GM19372 (cell line): ENCODE measurements around the gene CHRNB1.

ENCODE experiments used
- ATAC-seq: cut with Tn5 transposase; IDR thresholded peaks from one replicate; pipeline ENCODE4 v1.9.1; 2021; ENCODE audit warnings: mild to moderate bottlenecking, low read depth, moderate library complexity; ENCODE audit not compliant: unreplicated experiment

CHRNB1 gene

GRCh38 chr17:7444682-7445618 lies at the start of gene CHRNB1:
TSS of gene CHRNB1 (plus strand) at chr17:7445061. CDS start at chr17:7445128, 67 bp downstream.
- no peak for ATAC-seq

- ATAC-seq, result no peak
Measured at GRCh38 chr17:7396147-7396546, 48.7 kb upstream of the CHRNB1 start.

GRCh38 chr17:7398612-7399011 lies 46.2 kb upstream of the CHRNB1 start:
- no peak for ATAC-seq

- no peak for ATAC-seq
Measured at GRCh38 chr17:7403043-7403726, 41.7 kb upstream of the CHRNB1 start.

- ATAC-seq, result peak; percentile 12
Measured at GRCh38 chr17:7403727-7403976, 41.2 kb upstream of the CHRNB1 start.

GRCh38 chr17:7403977-7404736 lies 40.7 kb upstream of the CHRNB1 start, which contains the start of gene TMEM256:
TSS of gene TMEM256 (minus strand) at chr17:7404097. CDS start at chr17:7404084, 13 bp downstream.
- ATAC-seq, result peak; percentile 93

- ATAC-seq, result no peak
Measured at GRCh38 chr17:7404737-7405349, 40.0 kb upstream of the CHRNB1 start.

GRCh38 chr17:7405350-7406234 lies 39.3 kb upstream of the CHRNB1 start:
- ATAC-seq, result no peak

GRCh38 chr17:7406235-7406825 lies 38.5 kb upstream of the CHRNB1 start:
- ATAC-seq, result no peak

GRCh38 chr17:7407082-7407481 lies 37.8 kb upstream of the CHRNB1 start:
- no peak for ATAC-seq

GRCh38 chr17:7407485-7408251 lies 37.2 kb upstream of the CHRNB1 start, which contains the start of gene NLGN2:
TSS of gene NLGN2 (plus strand) at chr17:7407845. CDS start at chr17:7408256, 411 bp downstream.
- ATAC-seq, result no peak

- ATAC-seq, result no peak
Measured at GRCh38 chr17:7408252-7408727, 36.6 kb upstream of the CHRNB1 start.

GRCh38 chr17:7408863-7409262 lies 36.0 kb upstream of the CHRNB1 start:
- ATAC-seq, result no peak

- no peak for ATAC-seq
Measured at GRCh38 chr17:7409716-7410115, 35.1 kb upstream of the CHRNB1 start.

GRCh38 chr17:7410634-7411426 lies 34.0 kb upstream of the CHRNB1 start:
- ATAC-seq, result no peak

- no peak for ATAC-seq
Measured at GRCh38 chr17:7411427-7411750, 33.5 kb upstream of the CHRNB1 start.

GRCh38 chr17:7413346-7413985 lies 31.4 kb upstream of the CHRNB1 start:
- no peak for ATAC-seq
